HG03565 (cell line): ENCODE data around the gene GPR15.
"Not testable (repeated sequence)": the region's sequence is repeated elsewhere in the genome, so short reads cannot be mapped to it uniquely, and the experiment has no call there.

Experiments used
- ATAC-seq: cut with Tn5 transposase; IDR thresholded peaks from one replicate; pipeline ENCODE4 v1.9.1; 2021; ENCODE audit warnings: mild to moderate bottlenecking, moderate library complexity; ENCODE audit not compliant: unreplicated experiment

GPR15 gene

GRCh38 chr3:98556164-98557130 lies 24.7 kb downstream of the GPR15 start:
- ATAC-seq = peak; percentile 73

DNA sequence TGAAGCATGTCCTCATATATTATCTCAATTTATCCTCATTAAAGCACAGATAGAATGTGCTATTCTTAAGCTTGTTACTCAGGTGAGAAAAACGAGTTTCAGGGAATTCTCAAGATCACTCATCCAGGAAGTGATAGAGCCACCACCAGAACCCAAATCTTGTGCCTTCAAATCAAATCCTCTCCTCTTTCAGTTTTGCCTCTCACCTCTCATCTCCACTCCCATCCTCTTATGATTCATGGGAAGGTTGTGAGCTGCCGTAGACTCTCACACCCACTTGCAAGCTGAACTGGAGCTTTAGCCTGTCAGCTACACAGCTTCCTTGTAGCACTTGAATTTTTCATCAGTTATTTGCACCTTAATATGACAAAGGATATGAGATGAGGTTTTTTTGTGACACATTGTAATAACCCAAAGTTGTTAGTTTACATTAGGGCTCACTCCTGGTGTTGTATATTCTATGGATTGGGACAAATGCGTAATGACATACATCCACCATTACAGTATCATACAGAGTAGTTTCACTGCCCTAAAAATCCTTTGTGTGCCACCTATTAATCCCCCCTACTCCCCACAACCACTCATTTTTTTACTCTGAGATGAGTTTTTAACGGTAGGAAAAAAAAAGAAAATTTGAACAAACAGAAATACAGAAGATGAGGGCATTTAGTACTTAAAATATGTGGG lies 25.7 kb downstream of the GPR15 start:
- no peak for ATAC-seq

DNA sequence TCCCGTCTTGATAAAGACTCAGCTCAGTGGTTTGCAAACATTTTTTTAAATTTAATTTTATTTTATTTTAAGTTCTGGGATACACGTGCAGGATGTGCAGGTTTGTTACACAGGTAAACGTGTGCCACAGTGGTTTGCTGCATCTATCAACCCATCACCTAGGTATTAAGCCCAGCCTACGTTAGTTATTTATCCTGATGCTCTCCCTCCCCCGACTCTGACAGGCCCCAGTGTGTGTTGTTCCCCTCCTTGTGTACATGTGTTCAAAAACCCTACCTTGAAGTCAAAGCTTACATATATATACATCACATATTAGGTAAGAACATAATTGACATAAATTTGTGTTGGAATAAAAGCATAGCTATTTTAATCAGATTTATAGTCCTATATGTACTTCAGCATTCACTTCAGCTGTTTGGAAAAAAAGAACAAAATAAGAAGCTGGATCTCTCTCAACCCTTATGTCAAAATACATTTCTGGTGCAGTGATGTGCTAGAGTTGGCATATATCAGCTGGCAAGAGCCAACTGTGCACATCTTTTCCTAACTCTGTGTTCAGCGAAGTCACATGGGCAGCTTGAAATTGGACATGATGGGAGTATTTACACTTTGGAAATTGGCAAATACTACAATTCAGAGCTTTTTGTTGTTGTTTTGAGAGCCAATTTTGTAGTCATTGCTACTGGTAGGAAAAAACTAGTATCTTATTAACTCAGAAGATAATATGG lies 26.5 kb downstream of the GPR15 start:
- no peak for ATAC-seq

DNA sequence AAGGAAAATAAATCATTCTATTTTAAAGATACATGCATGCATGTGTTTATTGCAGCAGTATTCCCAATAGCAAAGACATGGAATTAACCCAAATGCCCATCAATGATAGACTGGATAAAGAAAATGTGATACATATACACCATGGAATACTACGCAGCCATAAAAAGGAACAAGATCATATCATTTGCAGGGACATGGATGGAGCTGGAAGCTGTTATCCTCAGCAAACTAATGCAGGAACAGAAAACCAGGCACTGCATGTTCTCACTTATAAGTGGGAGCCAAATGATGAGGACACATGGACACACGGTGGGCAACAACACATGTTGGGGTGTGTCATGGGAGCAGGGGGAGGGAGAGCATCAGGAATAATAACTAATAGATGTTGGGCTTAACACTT lies 28.0 kb downstream of the GPR15 start:
- ATAC-seq = not testable (repeated sequence)

DNA sequence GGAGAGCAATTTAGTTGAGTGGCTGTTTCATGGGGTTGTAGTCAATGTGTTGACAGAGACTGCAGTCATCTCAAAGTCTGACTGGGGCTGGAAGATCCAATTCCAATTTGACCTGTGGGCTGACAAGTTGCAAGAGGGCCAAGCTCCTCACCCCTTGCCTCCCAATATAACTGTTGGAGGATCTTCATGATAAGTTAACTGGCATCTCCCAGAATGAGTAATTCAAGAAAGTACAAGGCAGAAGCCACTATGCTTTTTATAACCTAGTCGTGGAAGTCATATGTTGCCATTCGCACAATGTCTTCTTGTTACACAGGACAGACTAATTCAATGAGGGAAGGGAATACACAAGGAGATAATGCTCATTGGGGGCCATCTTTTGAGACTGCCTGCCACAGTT lies 29.1 kb downstream of the GPR15 start:
- ATAC-seq = no peak

GRCh38 chr3:98561727-98562521 lies 30.1 kb downstream of the GPR15 start:
- no peak for ATAC-seq

DNA sequence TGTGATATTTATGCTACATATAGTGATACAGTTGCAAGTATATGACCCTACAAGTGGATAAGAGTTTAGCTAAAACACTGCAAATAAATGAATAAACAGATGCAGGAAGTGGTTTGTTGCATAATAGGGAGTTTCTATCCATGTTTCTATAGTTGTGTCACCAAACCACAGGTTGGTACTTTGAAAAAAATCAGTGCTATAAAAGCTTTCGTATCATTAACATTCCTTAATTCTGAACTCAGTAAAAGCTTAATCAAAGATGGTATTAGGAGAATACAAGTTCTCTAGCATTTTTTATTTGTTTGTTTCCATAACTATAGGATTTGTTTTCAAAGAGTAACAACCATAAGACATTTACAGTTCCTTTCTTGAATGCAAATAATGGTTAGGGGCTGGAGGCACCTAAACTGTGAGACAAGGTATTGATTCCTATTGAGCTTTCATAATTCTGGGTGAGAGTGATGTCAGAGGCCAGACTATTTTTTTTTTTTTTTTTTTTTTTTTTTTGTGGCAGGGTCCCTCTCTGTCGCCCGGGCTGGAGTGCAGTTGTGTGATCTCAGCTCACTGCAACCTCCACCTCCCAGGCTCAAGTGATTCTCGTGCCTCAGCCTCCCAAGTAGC lies 32.0 kb downstream of the GPR15 start:
- peak; percentile 43 for ATAC-seq

GRCh38 chr3:98564282-98565005 lies 32.7 kb downstream of the GPR15 start:
- ATAC-seq = peak; percentile 13

DNA sequence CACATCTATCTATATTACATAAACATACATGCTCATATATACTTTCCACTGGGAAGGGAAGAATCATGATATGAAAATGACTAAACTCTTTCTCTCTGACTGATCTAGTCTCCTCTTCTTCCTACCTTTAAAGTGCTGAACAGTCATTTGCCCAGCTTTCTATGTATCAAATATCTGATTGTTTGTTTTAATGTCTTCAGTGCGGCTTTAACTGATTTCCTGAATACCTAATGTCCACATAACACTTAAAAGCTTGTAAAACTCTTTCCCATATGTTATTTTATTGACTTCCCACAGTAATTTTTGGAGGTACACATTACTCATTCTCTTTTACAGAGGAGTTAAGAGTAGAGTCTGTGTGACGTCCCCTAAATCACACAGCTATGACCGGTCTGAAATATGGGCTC lies 33.5 kb downstream of the GPR15 start:
- ATAC-seq = no peak

DNA sequence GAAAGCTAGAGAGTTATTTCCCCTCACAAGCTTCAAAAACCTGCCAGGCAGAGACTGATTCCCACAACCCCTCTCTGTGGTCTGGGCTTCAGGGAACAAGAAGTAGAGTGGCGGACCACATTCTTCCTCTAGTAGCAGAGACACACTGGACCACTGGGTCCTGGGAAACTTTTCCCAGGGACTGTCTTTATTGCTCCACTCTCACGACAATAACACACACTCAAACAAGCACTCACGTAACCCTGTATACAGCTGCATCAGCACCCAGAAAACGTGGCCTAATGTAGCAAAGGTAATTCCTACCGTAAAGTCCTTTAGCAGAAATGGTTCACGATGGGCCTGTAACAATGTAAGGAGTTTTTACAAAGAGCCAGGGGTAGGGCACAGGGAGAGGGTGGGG lies 34.1 kb downstream of the GPR15 start:
- no peak for ATAC-seq

GRCh38 chr3:98567666-98568270 lies 36.0 kb downstream of the GPR15 start:
- ATAC-seq = peak; percentile 27

- no peak for ATAC-seq
Observed at GRCh38 chr3:98568402-98568801, 36.6 kb downstream of the GPR15 start.

- ATAC-seq = peak; percentile 43
Observed at GRCh38 chr3:98573181-98573728, 41.5 kb downstream of the GPR15 start.

- ATAC-seq = no peak
Observed at GRCh38 chr3:98574132-98574531, 42.4 kb downstream of the GPR15 start.

DNA sequence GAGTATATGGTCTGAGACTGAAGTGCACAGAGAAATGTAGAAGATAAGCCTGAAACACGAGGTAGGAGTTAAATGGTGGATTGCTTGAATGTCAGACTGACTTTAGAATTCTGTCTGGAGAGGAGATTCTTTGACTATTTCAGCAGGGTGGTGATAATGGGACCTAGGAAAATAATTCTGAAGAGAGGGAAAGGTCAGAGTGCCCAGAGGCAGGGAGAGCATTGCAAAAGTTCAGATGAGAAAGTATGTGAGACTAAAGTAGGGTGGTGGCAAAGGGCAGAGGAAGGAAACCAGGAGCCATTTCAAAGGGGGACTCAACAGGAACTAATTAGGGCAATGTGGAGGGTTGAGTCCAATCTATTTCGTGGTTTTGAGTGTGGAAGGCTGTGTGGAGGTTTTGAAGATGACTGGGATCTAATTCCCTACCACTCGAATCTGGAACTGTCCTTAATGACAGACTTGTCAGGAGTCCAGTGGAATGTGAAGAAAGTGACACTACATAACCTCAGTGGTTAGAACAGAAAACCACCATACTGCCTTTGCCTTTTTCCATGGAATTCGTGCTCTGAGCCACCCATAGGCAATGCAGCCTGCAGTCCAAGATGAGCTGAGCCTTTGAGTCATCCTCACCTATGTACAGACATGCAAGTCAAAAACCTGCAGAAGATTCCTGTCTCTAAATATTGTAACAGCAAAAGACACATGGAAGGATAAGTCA lies 45.6 kb downstream of the GPR15 start:
- no peak for ATAC-seq

- no peak for ATAC-seq
Observed at GRCh38 chr3:98580401-98581386, 48.9 kb downstream of the GPR15 start.

DNA sequence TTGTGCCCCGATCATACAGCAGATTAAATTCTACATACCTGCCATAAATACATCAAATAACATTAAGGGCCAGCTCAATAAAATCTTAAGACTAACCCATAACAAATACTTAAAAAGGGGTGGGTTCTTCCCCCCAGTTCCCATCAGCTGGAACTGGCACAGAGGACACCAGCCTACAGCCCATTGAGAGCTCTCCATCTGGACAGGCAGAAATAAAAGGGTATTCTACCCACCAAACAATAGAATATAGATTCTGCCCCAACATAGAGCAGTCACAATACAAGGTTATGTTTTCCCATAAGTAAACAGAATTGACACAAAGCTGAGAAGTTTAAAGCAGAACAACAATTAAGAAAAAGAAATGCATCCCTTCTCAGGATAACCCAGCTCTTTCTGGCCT lies 49.7 kb downstream of the GPR15 start:
- no peak for ATAC-seq
